GF-D8 (cell line): ENCODE measurements around the gene CCR7.
A peak's percentile ranks its signal among the peaks of the same experiment; 100 is the strongest.

ENCODE experiments used
- DNase-seq: peaks from one replicate; lab custom pipeline; 2025; lab: John Stamatoyannopoulos, UW

Gene CCR7

GRCh38 chr17:40516581-40517285, 48.5 kb downstream of the CCR7 start:
- DNase-seq = peak; percentile 68

GRCh38 chr17:40515491-40516041, 49.7 kb downstream of the CCR7 start:
- DNase-seq = no peak

GRCh38 chr17:40515011-40515410, 50.3 kb downstream of the CCR7 start:
- DNase-seq = no peak

GRCh38 chr17:40514013-40514875, 51.0 kb downstream of the CCR7 start:
- DNase-seq = no peak

GRCh38 chr17:40511667-40512220, 53.5 kb downstream of the CCR7 start:
- DNase-seq = no peak

- no peak for DNase-seq
Observed at GRCh38 chr17:40511136-40511535, 54.1 kb downstream of the CCR7 start.

- DNase-seq = no peak
Observed at GRCh38 chr17:40510328-40510648, 55.0 kb downstream of the CCR7 start.

- DNase-seq = no peak
Observed at GRCh38 chr17:40509626-40510327, 55.5 kb downstream of the CCR7 start.

- DNase-seq = no peak
Observed at GRCh38 chr17:40506786-40507185, 58.5 kb downstream of the CCR7 start.
